Activated T-cell treated with anti-CD3 and anti-CD28 coated beads for 4 hours (primary cell): ENCODE results near the gene RAB30.
"Not testable (repeated sequence)": the region's sequence is repeated elsewhere in the genome, so short reads cannot be mapped to it uniquely, and the experiment has no call there.

Experiments
- DNase-seq: peaks from one replicate; pipeline ENCODE4 v3.0.0-alpha.2; 2020

RAB30 gene

GRCh38 chr11:82978422-82979099, 93.1 kb downstream of the RAB30 start:
- no peak for DNase-seq

- no peak for DNase-seq
These were observed 94.9 kb downstream of the RAB30 start for GRCh38 chr11:82976786-82977185.

GRCh38 chr11:82975882-82976281, 95.8 kb downstream of the RAB30 start:
- no peak for DNase-seq

GRCh38 chr11:82974851-82975250, 96.8 kb downstream of the RAB30 start:
- DNase-seq = no peak

GRCh38 chr11:82974135-82974534, 97.6 kb downstream of the RAB30 start:
- no peak for DNase-seq

- DNase-seq = no peak
These were observed 99.6 kb downstream of the RAB30 start for GRCh38 chr11:82972103-82972502.

- DNase-seq = not testable (repeated sequence)
These were observed 100.2 kb downstream of the RAB30 start for GRCh38 chr11:82971519-82971946.

GRCh38 chr11:82970507-82971083, 101.1 kb downstream of the RAB30 start:
- not testable (repeated sequence) for DNase-seq

- DNase-seq = no peak
These were observed 101.9 kb downstream of the RAB30 start for GRCh38 chr11:82969811-82970210.

GRCh38 chr11:82967381-82967780, 104.3 kb downstream of the RAB30 start:
- DNase-seq = no peak

GRCh38 chr11:82962021-82962420, 109.7 kb downstream of the RAB30 start:
- not testable (repeated sequence) for DNase-seq

GRCh38 chr11:82960779-82961143, 110.9 kb downstream of the RAB30 start:
- no peak for DNase-seq

GRCh38 chr11:82959987-82960778, 111.5 kb downstream of the RAB30 start:
- DNase-seq = peak; percentile 32

GRCh38 chr11:82955736-82956453, 115.8 kb downstream of the RAB30 start:
- DNase-seq = peak; percentile 31

- not testable (repeated sequence) for DNase-seq
These were observed 121.2 kb downstream of the RAB30 start for GRCh38 chr11:82950502-82950901.

- DNase-seq = no peak
These were observed 122.3 kb downstream of the RAB30 start for GRCh38 chr11:82949352-82949751.

GRCh38 chr11:82945682-82946081, 126.0 kb downstream of the RAB30 start:
- no peak for DNase-seq

- DNase-seq = not testable (repeated sequence)
These were observed 126.7 kb downstream of the RAB30 start for GRCh38 chr11:82945041-82945440.

- DNase-seq = no peak
These were observed 127.5 kb downstream of the RAB30 start for GRCh38 chr11:82944198-82944597.

GRCh38 chr11:82943430-82943829, 128.3 kb downstream of the RAB30 start:
- DNase-seq = not testable (repeated sequence)

- no peak for DNase-seq
These were observed 129.3 kb downstream of the RAB30 start for GRCh38 chr11:82942376-82942775.

- DNase-seq = no peak
These were observed 132.2 kb downstream of the RAB30 start for GRCh38 chr11:82939456-82939855.

GRCh38 chr11:82937554-82937953, 134.1 kb downstream of the RAB30 start:
- no peak for DNase-seq
